Mucosa of stomach (tissue), 1 donor: ENCODE measurements around the gene KCTD6.

Experiments used
- H3K27me3 ChIP-seq: one replicate; pipeline ENCODE4 v1.7.0; 2013; ENCODE audit warnings: mild to moderate bottlenecking, low read length; ENCODE audit not compliant: control insufficient read depth, insufficient read depth
- H3K36me3 ChIP-seq: one replicate; pipeline ENCODE4 v1.7.0; 2013; ENCODE audit warnings: low read length; ENCODE audit not compliant: control insufficient read depth, insufficient read depth
- H3K4me1 ChIP-seq: one replicate; pipeline ENCODE4 v1.7.0; 2013; ENCODE audit warnings: mild to moderate bottlenecking, low read length; ENCODE audit not compliant: control insufficient read depth, insufficient read depth
- H3K4me3 ChIP-seq: one replicate; pipeline ENCODE4 v1.7.0; 2013; ENCODE audit warnings: low read length
- H3K9ac ChIP-seq: one replicate; pipeline ENCODE4 v1.7.0; 2013; ENCODE audit warnings: mild to moderate bottlenecking, low read length, moderate library complexity
- H3K9me3 ChIP-seq: one replicate; pipeline ENCODE4 v1.7.0; 2013; ENCODE audit warnings: mild to moderate bottlenecking, low read length, moderate library complexity; ENCODE audit not compliant: control insufficient read depth
- donor health status: Pancreatic carcinoma.

The KCTD6 gene

GRCh38 chr3:58531956-58532355, 40.1 kb downstream of the KCTD6 start:
- Histone ChIP-seq H3K9me3 (no peaks in the 10 kb centered on the region), H3K4me1 (peaks cover 32% of the 10 kb centered on the region), H3K9ac (no peak overlapping the region), H3K27me3 (no peaks in the 10 kb centered on the region), H3K4me3 (no peak overlapping the region), H3K36me3 (no peaks in the 10 kb centered on the region)

GRCh38 chr3:58532794-58533220, 40.9 kb downstream of the KCTD6 start:
- no peaks in the 10 kb centered on the region for H3K27me3 ChIP-seq
- no peaks in the 10 kb centered on the region for H3K36me3 ChIP-seq
- peaks cover 40% of the 10 kb centered on the region for H3K4me1 ChIP-seq
- no peak overlapping the region for H3K9ac ChIP-seq
- no peaks in the 10 kb centered on the region for H3K9me3 ChIP-seq
- no peak overlapping the region for H3K4me3 ChIP-seq

GRCh38 chr3:58534592-58535494, 42.9 kb downstream of the KCTD6 start:
- Histone ChIP-seq H3K27me3 (no peaks in the 10 kb centered on the region), H3K9me3 (no peaks in the 10 kb centered on the region), H3K9ac (no peak overlapping the region), H3K4me1 (peaks cover 40% of the 10 kb centered on the region), H3K36me3 (no peaks in the 10 kb centered on the region), H3K4me3 (no peak overlapping the region)

- no peaks in the 10 kb centered on the region for H3K27me3 ChIP-seq
- H3K9ac ChIP-seq, result peak overlapping the region; percentile 72
- no peaks in the 10 kb centered on the region for H3K36me3 ChIP-seq
- H3K4me3 ChIP-seq, result no peak overlapping the region
- peaks cover 40% of the 10 kb centered on the region for H3K4me1 ChIP-seq
- no peaks in the 10 kb centered on the region for H3K9me3 ChIP-seq
These were observed 43.9 kb downstream of the KCTD6 start for GRCh38 chr3:58535531-58536500.

GRCh38 chr3:58536501-58537411, 44.9 kb downstream of the KCTD6 start, which contains the start of gene ACOX2:
Gene ACOX2 (minus strand): TSS chr3:58537190. CDS start chr3:58535106, 2,084 bp downstream.
- Histone ChIP-seq H3K4me1 (peaks cover 40% of the 10 kb centered on the region), H3K9ac (peak within 1 kb of the TSS; percentile 72), H3K27me3 (no peaks in the 10 kb centered on the region), H3K4me3 (no peak within 1 kb of the TSS), H3K9me3 (no peaks in the 10 kb centered on the region), H3K36me3 (no peaks in the 10 kb centered on the region)

DNA sequence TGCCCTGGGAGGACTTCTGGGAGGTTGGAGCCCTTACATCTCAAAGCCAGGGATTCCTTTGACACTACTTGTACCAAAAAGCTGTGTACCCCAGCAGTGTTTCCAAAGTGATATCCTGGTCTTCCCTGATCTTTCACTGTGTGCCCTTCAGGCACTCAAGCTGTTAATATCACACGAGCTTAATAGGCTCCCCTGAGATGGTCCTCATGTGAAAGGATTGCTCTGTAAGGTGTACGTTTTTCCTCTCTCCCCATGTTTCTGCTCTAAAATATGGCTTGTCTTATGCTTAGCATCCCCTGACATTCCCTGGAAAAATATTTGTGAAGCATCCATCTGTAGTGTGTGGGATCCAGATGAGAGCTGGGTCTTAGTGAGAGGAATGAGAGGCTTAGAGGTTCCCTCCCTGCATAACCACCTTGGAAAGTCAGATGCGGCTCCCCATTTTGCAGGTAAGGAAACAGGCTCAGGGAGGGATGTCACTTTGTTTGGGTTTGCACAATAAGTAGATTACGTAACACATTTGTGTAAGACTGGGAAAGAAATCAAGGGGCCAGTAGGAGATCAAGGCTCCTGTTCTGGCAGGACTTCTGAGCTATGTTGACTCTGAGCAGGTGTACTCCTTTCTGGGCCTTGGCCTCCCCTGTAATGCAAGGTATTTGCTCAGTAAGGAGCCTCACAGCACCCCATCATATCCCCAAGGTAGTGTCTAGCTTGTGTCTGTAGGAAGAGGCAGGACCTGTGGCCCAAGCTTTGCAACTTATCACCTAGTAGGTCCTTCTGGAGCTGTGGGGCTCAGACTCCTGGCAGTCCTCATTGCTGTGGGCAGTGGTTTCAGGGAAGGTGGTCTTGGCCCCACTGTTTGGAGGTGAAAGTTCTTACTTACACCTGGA, 45.8 kb downstream of the KCTD6 start:
- Histone ChIP-seq H3K36me3 (no peaks in the 10 kb centered on the region), H3K27me3 (no peaks in the 10 kb centered on the region), H3K4me3 (no peak overlapping the region), H3K9ac (peak overlapping the region; percentile 72), H3K4me1 (peaks cover 37% of the 10 kb centered on the region), H3K9me3 (no peaks in the 10 kb centered on the region)

- H3K27me3 ChIP-seq, result no peaks in the 10 kb centered on the region
- no peak overlapping the region for H3K4me3 ChIP-seq
- peaks cover 32% of the 10 kb centered on the region for H3K4me1 ChIP-seq
- no peaks in the 10 kb centered on the region for H3K36me3 ChIP-seq
- H3K9ac ChIP-seq, result no peak overlapping the region
- H3K9me3 ChIP-seq, result no peaks in the 10 kb centered on the region
These were observed 47.7 kb downstream of the KCTD6 start for GRCh38 chr3:58539626-58540025.

- H3K9ac ChIP-seq, result no peak overlapping the region
- H3K4me3 ChIP-seq, result no peak overlapping the region
- H3K9me3 ChIP-seq, result no peaks in the 10 kb centered on the region
These were observed 48.4 kb downstream of the KCTD6 start for GRCh38 chr3:58540176-58540858.

DNA sequence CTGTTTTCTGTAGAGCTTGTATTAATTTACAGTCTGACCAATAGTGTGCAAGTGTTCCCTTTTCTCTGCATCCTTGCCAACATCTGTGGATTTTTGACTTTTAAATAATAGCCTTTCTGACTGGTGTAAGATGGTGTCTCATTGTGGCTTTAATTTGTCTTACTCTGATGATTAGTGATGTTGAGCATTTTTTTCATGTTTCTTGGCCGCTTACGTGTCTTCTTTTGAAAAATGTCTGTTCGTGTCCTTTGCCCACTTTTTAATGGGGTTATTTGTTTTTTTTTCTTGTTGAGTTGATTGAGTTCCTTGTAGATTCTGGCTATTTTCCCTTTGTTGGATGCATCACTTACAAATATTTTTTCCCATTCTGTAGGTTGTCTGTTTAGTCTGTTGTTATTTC, 52.6 kb downstream of the KCTD6 start:
- Histone ChIP-seq H3K4me3 (no peak overlapping the region), H3K36me3 (no peaks in the 10 kb centered on the region), H3K9me3 (no peaks in the 10 kb centered on the region), H3K4me1 (no peaks in the 10 kb centered on the region), H3K9ac (no peak overlapping the region), H3K27me3 (no peaks in the 10 kb centered on the region)

More at GRCh38 chr3:58540176-58540858, 48.4 kb downstream of the KCTD6 start:
- no peaks in the 10 kb centered on the region for H3K27me3 ChIP-seq
- no peaks in the 10 kb centered on the region for H3K36me3 ChIP-seq
- peaks cover 29% of the 10 kb centered on the region for H3K4me1 ChIP-seq

- Histone ChIP-seq H3K36me3 (no peaks in the 10 kb centered on the region), H3K27me3 (no peaks in the 10 kb centered on the region), H3K4me3 (no peak overlapping the region), H3K9me3 (no peaks in the 10 kb centered on the region), H3K4me1 (no peaks in the 10 kb centered on the region), H3K9ac (no peak overlapping the region)
These were observed 59.8 kb downstream of the KCTD6 start for GRCh38 chr3:58551636-58552180.
